K562 (cell line): ENCODE data around the gene RIOK3. TPM values are rescaled to one million over a fixed set of nuclear protein-coding genes. Genes with fewer than 3 reads are reported as not detected.
A peak's percentile ranks its signal among the peaks of the same experiment; 100 is the strongest.

Source experiments
- BCOR ChIP-seq: fragments of 450-650 bp; IDR thresholded peaks from 2 replicates; pipeline ENCODE4 v1.6.1; 2016
- BRCA1 ChIP-seq, 2 experiments: fragments of 450-650 bp in 1 of 2; sonication (generic) in 1 of 2; formaldehyde crosslinking in 1 of 2; IDR thresholded peaks; 2 replicates each; pipeline versions ENCODE4 v1.5.0 to v1.6.1; 2017 to 2020; ENCODE audit warnings: mild to moderate bottlenecking in 1 of 2, missing genetic modification reagents in 1 of 2
- CBX2 ChIP-seq: fragments of 200-600 bp; sonication (generic); IDR thresholded peaks from one replicate; pipeline ENCODE4 v1.6.1; 2012; ENCODE audit warnings: mild to moderate bottlenecking, low read length, inconsistent platforms; ENCODE audit not compliant: insufficient read depth, poor library complexity, severe bottlenecking
- ETV6 ChIP-seq, 3 experiments: fragments of 150-350 bp in 1 of 3; sonication (generic) in 1 of 3; formaldehyde crosslinking in 1 of 3; IDR thresholded peaks; 2 replicates each; pipeline versions ENCODE4 v1.6.1 to v1.8.0; 2014 to 2022; ENCODE audit warnings: borderline replicate concordance in 2 of 3, low read depth in 2 of 3, antibody characterized with exemption in 1 of 3, low read length in 1 of 3, mild to moderate bottlenecking in 1 of 3, missing genetic modification reagents in 1 of 3
- HCFC1 ChIP-seq: IDR thresholded peaks from 2 replicates; pipeline ENCODE4 v1.6.1; 2012; ENCODE audit warnings: low read depth, low read length, improper control_type of control experiment
- HDAC1 ChIP-seq, 2 experiments: fragments of 450-650 bp; IDR thresholded peaks; 2 replicates each; pipeline ENCODE4 v1.6.1; 2016 to 2017; ENCODE audit warnings: inconsistent platforms in 1 of 2, mild to moderate bottlenecking in 1 of 2, moderate library complexity in 1 of 2
- HNRNPK ChIP-seq: fragments of 200-400 bp; formaldehyde crosslinking; IDR thresholded peaks from one replicate; pipeline ENCODE4 v1.6.1; 2018; ENCODE audit warnings: mild to moderate bottlenecking, low read depth, low read length; ENCODE audit not compliant: poor library complexity, severe bottlenecking
- HOXB6 ChIP-seq: fragments of 250-450 bp; sonication (Bioruptor Pico); IDR thresholded peaks from 2 replicates; pipeline ENCODE4 v1.5.1; 2022; ENCODE audit warnings: mild to moderate bottlenecking, borderline replicate concordance
- IRF2 ChIP-seq: sonication (generic); formaldehyde crosslinking; IDR thresholded peaks from 2 replicates; pipeline ENCODE4 v1.8.1; 2022; ENCODE audit warnings: mild to moderate bottlenecking, missing genetic modification reagents
- NBN ChIP-seq: fragments of 450-650 bp; IDR thresholded peaks from 2 replicates; pipeline ENCODE4 v1.6.1; 2016; ENCODE audit warnings: low read depth, mild to moderate bottlenecking
- NR3C1 ChIP-seq: sonication (generic); formaldehyde crosslinking; IDR thresholded peaks from 2 replicates; pipeline ENCODE4 v1.8.1; 2022; ENCODE audit warnings: missing genetic modification reagents
- PTTG1 ChIP-seq: fragments of 450-650 bp; IDR thresholded peaks from 2 replicates; pipeline ENCODE4 v1.6.1; 2016; ENCODE audit warnings: low read depth, mild to moderate bottlenecking, missing genetic modification characterization, missing compliant biosample characterization
- SOX6 ChIP-seq: fragments of 450-650 bp; IDR thresholded peaks from 2 replicates; pipeline ENCODE4 v1.6.1; 2014; ENCODE audit warnings: mild to moderate bottlenecking
- SPI1 ChIP-seq: IDR thresholded peaks from 2 replicates; pipeline ENCODE4 v1.6.1; 2011; ENCODE audit warnings: low read depth, low read length, control low read depth, borderline replicate concordance
- ZNF282 ChIP-seq: sonication (generic); formaldehyde crosslinking; IDR thresholded peaks from 2 replicates; pipeline ENCODE4 v1.8.1; 2023; ENCODE audit warnings: missing genetic modification reagents
- ZNF589 ChIP-seq: fragments of 200-800 bp; sonication (Bioruptor generic); IDR thresholded peaks from 2 replicates; pipeline ENCODE4 v1.6.1; 2016; ENCODE audit warnings: low read depth, missing genetic modification characterization, missing compliant biosample characterization
- ZNF695 ChIP-seq: fragments of 450-650 bp; formaldehyde crosslinking; IDR thresholded peaks from 2 replicates; pipeline ENCODE4 v1.4.0; 2020; ENCODE audit warnings: mild to moderate bottlenecking, moderate library complexity
- ZSCAN32 ChIP-seq: fragments of 450-650 bp; formaldehyde crosslinking; IDR thresholded peaks from 2 replicates; pipeline ENCODE4 v1.4.0; 2020; ENCODE audit warnings: mild to moderate bottlenecking, moderate library complexity
- polyA plus RNA-seq, 8 experiments: library from polyadenylated mRNA; depleted of rRNA in 4 of 8; stranded (reverse) in 5 of 8; unstranded in 3 of 8; fragments of >200 nt; fragmentation: Nextera tagmentation in 2 of 8; fragmentation: Illumina TruSeq in 1 of 8; extraction: Ambion mirVana in 2 of 8; extraction: Trizol in 1 of 8; gene quantifications; 2 replicates each; pipeline versions ENCODE4 v1.2.1 to v1.2.3, GENCODE V29; 2011 to 2014; ENCODE audit warnings: inconsistent platforms in 1 of 8, missing spikeins in 1 of 8
- total RNA-seq, 7 experiments: library from RNA; depleted of rRNA in 6 of 7; stranded (reverse); fragments of >200 nt in 6 of 7; fragmentation: Illumina TruSeq in 2 of 7; extraction: Trizol in 2 of 7; gene quantifications; 2 replicates each; pipeline versions ENCODE4 v1.2.1 to v1.2.3, GENCODE V29; 2011 to 2021; ENCODE audit warnings: low replicate concordance in 1 of 7
- TF ChIP-seq, protein P1 (sequence below): sonication (generic); formaldehyde crosslinking; IDR thresholded peaks from 2 replicates; pipeline ENCODE4 v1.8.1; 2022; ENCODE audit warnings: missing genetic modification reagents
- TF ChIP-seq, protein P2 (sequence below): sonication (generic); formaldehyde crosslinking; IDR thresholded peaks from 2 replicates; pipeline ENCODE4 v1.8.0; 2022; ENCODE audit warnings: mild to moderate bottlenecking, low read depth, missing genetic modification reagents
- TF ChIP-seq, protein P3 (sequence below): fragments of 450-650 bp; IDR thresholded peaks from 2 replicates; pipeline ENCODE4 v1.6.1; 2016; ENCODE audit warnings: borderline replicate concordance
- TF ChIP-seq, protein P4 (sequence below), 2 experiments: fragments of 200-800 bp in 1 of 2; sonication (Bioruptor generic) in 1 of 2; sonication (generic) in 1 of 2; formaldehyde crosslinking in 1 of 2; IDR thresholded peaks in 1 of 2; conservative IDR thresholded peaks in 1 of 2; 2 replicates each; pipeline versions ENCODE4 v1.5.0 to v1.6.1; 2016 to 2020; ENCODE audit warnings: missing compliant biosample characterization in 1 of 2, missing genetic modification characterization in 1 of 2, missing genetic modification reagents in 1 of 2

RIOK3 gene
- total and polyA plus RNA-seq, 9 of the 15 experiments (the other 6 are each of a cell fraction or from before 2014, with no cell fraction given) = 21.4 to 89.5 (median 62.9) TPM

DNA sequence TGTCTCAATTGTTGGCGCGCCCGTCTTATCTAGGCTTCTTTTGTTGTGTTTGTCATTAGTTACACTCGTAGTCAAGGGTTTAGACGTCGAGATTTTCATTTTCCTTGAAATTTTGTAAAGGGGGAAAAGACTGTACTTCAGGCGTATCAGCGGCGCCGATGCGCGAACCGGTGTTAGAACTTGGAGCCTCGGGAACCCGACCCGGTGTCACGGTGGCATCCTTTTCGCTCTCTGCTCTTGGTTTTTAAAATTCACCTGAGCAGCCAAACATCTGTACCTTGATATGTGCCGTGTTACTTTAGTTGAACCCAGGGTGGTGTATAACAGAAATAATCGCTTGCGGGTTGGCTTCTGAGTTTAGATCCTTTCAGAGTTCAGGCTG lies 50.9 kb downstream of the RIOK3 start (continued):
- TF ChIP-seq HNRNPK = no peak
- no peak for TF ChIP-seq PTTG1 (tag)
- 0 out of 2 replicates have a peak, but pooled peaks have one; percentile 9 for TF ChIP-seq BCOR
- no peak for TF ChIP-seq NBN
- TF ChIP-seq ZSCAN32 = no peak
- TF ChIP-seq IRF2 (CRISPR knock-in tag) = no peak
- TF ChIP-seq, protein P1, sequence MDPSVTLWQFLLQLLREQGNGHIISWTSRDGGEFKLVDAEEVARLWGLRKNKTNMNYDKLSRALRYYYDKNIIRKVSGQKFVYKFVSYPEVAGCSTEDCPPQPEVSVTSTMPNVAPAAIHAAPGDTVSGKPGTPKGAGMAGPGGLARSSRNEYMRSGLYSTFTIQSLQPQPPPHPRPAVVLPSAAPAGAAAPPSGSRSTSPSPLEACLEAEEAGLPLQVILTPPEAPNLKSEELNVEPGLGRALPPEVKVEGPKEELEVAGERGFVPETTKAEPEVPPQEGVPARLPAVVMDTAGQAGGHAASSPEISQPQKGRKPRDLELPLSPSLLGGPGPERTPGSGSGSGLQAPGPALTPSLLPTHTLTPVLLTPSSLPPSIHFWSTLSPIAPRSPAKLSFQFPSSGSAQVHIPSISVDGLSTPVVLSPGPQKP (CRISPR knock-in tag) = no peak
- no peak for TF ChIP-seq ZNF589 (CRISPR knock-in tag)
- TF ChIP-seq SPI1 = no peak
- 0 out of 2 replicates have a peak, but pooled peaks have one; percentile 2 for TF ChIP-seq ZNF282 (CRISPR knock-in tag)
- TF ChIP-seq ZNF695 (CRISPR knock-in tag) = 0 out of 2 replicates have a peak, but pooled peaks have one; percentile 17
- no peak for TF ChIP-seq BRCA1 (IDR thresholded peaks at IDR 0.05)
- TF ChIP-seq BRCA1 (CRISPR knock-in tag; IDR thresholded peaks at IDR 0.05) = no peak
- no peak for TF ChIP-seq HOXB6 (CRISPR knock-in tag)
- no peak for TF ChIP-seq NR3C1 (CRISPR knock-in tag)
- TF ChIP-seq, protein P2, sequence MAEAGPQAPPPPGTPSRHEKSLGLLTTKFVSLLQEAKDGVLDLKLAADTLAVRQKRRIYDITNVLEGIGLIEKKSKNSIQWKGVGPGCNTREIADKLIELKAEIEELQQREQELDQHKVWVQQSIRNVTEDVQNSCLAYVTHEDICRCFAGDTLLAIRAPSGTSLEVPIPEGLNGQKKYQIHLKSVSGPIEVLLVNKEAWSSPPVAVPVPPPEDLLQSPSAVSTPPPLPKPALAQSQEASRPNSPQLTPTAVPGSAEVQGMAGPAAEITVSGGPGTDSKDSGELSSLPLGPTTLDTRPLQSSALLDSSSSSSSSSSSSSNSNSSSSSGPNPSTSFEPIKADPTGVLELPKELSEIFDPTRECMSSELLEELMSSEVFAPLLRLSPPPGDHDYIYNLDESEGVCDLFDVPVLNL = no peak
- peak in 1 of 2 experiments; percentile 22; a peak in 1 of 4 replicates for TF ChIP-seq HDAC1 (IDR thresholded peaks at IDR 0.05)
- TF ChIP-seq, protein P3, sequence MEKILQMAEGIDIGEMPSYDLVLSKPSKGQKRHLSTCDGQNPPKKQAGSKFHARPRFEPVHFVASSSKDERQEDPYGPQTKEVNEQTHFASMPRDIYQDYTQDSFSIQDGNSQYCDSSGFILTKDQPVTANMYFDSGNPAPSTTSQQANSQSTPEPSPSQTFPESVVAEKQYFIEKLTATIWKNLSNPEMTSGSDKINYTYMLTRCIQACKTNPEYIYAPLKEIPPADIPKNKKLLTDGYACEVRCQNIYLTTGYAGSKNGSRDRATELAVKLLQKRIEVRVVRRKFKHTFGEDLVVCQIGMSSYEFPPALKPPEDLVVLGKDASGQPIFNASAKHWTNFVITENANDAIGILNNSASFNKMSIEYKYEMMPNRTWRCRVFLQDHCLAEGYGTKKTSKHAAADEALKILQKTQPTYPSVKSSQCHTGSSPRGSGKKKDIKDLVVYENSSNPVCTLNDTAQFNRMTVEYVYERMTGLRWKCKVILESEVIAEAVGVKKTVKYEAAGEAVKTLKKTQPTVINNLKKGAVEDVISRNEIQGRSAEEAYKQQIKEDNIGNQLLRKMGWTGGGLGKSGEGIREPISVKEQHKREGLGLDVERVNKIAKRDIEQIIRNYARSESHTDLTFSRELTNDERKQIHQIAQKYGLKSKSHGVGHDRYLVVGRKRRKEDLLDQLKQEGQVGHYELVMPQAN = 0 out of 2 replicates have a peak, but pooled peaks have one; percentile 33
- TF ChIP-seq CBX2 = no peak
- TF ChIP-seq ETV6 (IDR thresholded peaks at IDR 0.05; ENCODE audit: borderline replicate concordance in 1 of 2, low read depth in 2 of 2, low read length in 1 of 2) = no peak
- no peak for TF ChIP-seq ETV6 (CRISPR knock-in tag; IDR thresholded peaks at IDR 0.05; ENCODE audit: borderline replicate concordance)
- TF ChIP-seq SOX6 = no peak
- TF ChIP-seq, protein P4, sequence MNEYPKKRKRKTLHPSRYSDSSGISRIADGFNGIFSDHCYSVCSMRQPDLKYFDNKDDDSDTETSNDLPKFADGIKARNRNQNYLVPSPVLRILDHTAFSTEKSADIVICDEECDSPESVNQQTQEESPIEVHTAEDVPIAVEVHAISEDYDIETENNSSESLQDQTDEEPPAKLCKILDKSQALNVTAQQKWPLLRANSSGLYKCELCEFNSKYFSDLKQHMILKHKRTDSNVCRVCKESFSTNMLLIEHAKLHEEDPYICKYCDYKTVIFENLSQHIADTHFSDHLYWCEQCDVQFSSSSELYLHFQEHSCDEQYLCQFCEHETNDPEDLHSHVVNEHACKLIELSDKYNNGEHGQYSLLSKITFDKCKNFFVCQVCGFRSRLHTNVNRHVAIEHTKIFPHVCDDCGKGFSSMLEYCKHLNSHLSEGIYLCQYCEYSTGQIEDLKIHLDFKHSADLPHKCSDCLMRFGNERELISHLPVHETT (CRISPR knock-in tag; conservative IDR thresholded peaks at IDR 0.05 in 1 of 2, IDR thresholded peaks at IDR 0.05 in 1 of 2) = no peak
- TF ChIP-seq HCFC1 = no peak
